ENCODE data around the gene CTNNA3. TPM values are rescaled to one million over a fixed set of nuclear protein-coding genes. Genes with fewer than 3 reads are reported as not detected.

Gene CTNNA3
- total RNA-seq, 2 donors from 2014 or later: 20.3 to 23.8 TPM

DNA sequence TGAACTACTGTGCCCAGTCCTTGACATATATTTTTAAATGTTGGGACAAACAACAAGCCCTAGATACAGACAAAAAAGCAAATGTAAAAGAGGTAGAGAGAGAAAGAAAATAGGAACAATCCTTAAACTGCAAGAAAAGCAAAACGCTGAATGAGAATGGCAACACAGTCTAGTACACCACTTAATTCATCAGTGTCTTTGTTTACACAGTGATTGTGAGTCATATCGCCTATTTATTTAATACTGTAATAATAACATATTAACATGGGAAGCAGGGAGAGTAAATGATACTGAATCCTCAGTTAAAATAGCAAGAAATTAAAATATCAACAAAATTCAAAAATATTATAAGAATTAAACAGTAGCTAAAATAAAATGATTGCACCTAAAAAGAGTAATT, 780.0 kb downstream of the CTNNA3 start:
- Histone ChIP-seq H3K9me3 (no peaks in the 10 kb centered on the region), H3K4me1 (no peaks in the 10 kb centered on the region), H3K36me3 (no peaks in the 10 kb centered on the region), H3K27me3 (no peaks in the 10 kb centered on the region), H3K4me3 (no peak overlapping the region), H3K27ac (no peak overlapping the region)
- TF ChIP-seq, protein P1, sequence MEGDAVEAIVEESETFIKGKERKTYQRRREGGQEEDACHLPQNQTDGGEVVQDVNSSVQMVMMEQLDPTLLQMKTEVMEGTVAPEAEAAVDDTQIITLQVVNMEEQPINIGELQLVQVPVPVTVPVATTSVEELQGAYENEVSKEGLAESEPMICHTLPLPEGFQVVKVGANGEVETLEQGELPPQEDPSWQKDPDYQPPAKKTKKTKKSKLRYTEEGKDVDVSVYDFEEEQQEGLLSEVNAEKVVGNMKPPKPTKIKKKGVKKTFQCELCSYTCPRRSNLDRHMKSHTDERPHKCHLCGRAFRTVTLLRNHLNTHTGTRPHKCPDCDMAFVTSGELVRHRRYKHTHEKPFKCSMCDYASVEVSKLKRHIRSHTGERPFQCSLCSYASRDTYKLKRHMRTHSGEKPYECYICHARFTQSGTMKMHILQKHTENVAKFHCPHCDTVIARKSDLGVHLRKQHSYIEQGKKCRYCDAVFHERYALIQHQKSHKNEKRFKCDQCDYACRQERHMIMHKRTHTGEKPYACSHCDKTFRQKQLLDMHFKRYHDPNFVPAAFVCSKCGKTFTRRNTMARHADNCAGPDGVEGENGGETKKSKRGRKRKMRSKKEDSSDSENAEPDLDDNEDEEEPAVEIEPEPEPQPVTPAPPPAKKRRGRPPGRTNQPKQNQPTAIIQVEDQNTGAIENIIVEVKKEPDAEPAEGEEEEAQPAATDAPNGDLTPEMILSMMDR (IDR thresholded peaks at IDR 0.05): no peak
- DNase-seq (ENCODE audit: low spot score): no peak

DNA sequence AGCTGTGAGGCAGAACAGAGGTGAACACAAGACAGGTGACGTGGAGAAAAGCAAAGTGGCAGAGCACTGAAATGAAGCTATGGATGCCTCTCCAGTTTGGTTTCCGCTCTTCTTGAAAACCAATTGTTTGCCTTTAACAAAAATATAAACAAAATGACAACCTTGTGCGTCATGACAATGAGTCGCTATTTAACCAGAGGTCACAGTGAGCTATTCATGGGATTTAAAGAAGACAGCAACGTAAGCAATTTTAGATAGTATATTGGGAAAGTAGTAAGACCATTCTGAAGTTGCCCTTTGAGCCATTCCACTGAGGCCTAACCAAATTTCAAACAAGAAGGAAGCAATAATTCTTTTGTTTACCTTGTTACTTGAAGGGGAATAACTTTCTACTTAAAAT, 785.3 kb downstream of the CTNNA3 start:
- Histone ChIP-seq H3K9me3 (no peaks in the 10 kb centered on the region), H3K27me3 (no peaks in the 10 kb centered on the region), H3K4me1 (no peaks in the 10 kb centered on the region), H3K4me3 (no peak overlapping the region), H3K36me3 (no peaks in the 10 kb centered on the region), H3K27ac (no peak overlapping the region)
- TF ChIP-seq, protein P1 (IDR thresholded peaks at IDR 0.05): no peak
- DNase-seq (ENCODE audit: low spot score): no peak

DNA sequence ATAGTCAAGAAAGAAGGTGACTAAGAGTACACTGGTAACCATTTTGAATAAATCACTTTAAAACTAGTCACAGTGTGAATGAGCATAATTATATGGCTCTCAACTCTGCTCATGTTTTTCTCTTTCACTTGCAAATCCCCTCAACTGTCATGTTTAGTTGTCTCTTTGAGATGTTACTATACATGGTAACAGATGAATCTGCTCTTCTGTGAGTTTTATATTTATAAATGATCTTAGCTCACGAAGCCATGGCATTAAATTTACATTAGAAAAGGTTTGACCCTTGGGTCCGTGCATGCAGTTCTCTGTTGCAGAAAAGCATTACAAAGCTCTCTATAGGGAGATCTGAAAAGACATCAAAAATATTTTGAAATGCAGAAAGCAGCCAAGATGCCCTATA, 803.1 kb downstream of the CTNNA3 start:
- Histone ChIP-seq H3K27ac (no peak overlapping the region), H3K27me3 (no peaks in the 10 kb centered on the region), H3K4me3 (no peak overlapping the region), H3K9me3 (peaks cover 0 to 4% of the 10 kb centered on the region in 2 donors), H3K4me1 (no peaks in the 10 kb centered on the region), H3K36me3 (no peaks in the 10 kb centered on the region)
- TF ChIP-seq, protein P1 (IDR thresholded peaks at IDR 0.05): no peak
- DNase-seq (ENCODE audit: low spot score): no peak

DNA sequence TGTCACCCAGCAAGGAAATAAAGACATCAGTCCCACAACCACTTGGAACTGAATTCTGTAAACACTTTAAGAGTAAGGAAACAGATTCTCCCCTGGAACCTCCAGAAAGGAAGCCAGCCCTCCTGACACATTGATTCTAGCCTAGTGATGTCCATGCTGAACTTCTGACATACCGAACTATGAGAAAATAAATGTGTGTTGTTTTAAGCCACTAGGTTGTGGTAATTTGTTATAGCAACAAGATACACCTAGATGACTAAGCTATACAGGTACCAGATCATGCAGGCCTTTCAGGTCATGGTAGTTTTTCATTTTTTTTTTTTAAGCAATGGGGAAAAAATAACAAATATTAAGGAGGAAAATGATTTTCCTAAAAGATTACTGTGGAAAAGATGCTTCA, 807.8 kb downstream of the CTNNA3 start:
- no peaks in the 10 kb centered on the region for H3K27me3 ChIP-seq
- TF ChIP-seq, protein P1 (IDR thresholded peaks at IDR 0.05): no peak
- no peak overlapping the region for H3K27ac ChIP-seq
- no peaks in the 10 kb centered on the region for H3K9me3 ChIP-seq
- H3K36me3 ChIP-seq: no peaks in the 10 kb centered on the region
- DNase-seq (ENCODE audit: low spot score): no peak
- H3K4me3 ChIP-seq: no peak overlapping the region
- H3K4me1 ChIP-seq: no peaks in the 10 kb centered on the region

DNA sequence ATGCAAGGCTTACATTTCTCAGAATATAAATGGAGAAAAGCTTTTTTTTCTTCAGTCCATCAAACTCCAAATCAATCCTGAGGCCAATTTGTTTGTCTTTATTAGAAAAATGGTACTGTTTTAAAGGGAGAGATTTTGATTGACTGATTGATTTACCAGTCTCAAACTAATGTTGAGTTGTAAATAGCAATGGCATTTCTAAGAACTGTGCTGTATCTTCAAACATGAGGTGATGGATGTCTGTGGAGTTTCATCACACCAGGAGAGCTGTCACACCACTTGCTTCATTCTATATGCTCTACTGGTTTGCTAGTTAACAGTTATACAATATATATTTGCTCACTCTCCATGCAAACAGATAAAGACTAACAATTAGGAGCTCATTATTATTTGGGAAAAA, 809.1 kb downstream of the CTNNA3 start:
- no peaks in the 10 kb centered on the region for H3K27me3 ChIP-seq

DNA sequence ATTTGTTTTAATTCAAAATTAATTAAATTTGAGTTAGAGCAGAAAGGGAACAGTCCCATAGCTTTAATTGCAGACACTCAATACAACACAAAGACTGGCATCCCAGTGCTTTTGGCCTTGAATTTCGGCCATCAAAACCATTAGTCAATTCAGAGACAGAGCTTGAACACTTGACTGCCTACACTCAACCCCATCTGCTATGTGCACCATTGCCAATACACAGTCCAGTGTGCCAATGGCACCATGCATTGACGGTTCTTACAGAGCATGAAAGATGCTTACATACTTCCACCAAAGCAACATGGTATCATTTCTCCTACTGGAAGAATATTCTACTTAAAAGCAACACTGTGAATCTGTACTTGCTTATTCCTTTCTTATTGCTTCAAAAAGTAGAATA, 813.7 kb downstream of the CTNNA3 start:
- Histone ChIP-seq H3K9me3 (no peaks in the 10 kb centered on the region), H3K36me3 (no peaks in the 10 kb centered on the region), H3K27me3 (no peaks in the 10 kb centered on the region), H3K4me3 (no peak overlapping the region), H3K27ac (no peak overlapping the region), H3K4me1 (peaks cover 0 to 12% of the 10 kb centered on the region in 2 donors)
- TF ChIP-seq, protein P1 (IDR thresholded peaks at IDR 0.05): no peak
- DNase-seq (ENCODE audit: low spot score): no peak

More for the DNA sequence above, 809.1 kb downstream of the CTNNA3 start:
- Histone ChIP-seq H3K4me3 (no peak overlapping the region), H3K4me1 (no peaks in the 10 kb centered on the region), H3K9me3 (no peaks in the 10 kb centered on the region), H3K27ac (no peak overlapping the region), H3K36me3 (no peaks in the 10 kb centered on the region)
- TF ChIP-seq, protein P1 (IDR thresholded peaks at IDR 0.05): no peak
- no peak for DNase-seq (ENCODE audit: low spot score)

Data from right atrium auricular region (tissue), 2 donors.